HG02981 (cell line): Measurements from ENCODE around the gene MGMT.

Experiments used
- ATAC-seq: cut with Tn5 transposase; IDR thresholded peaks from one replicate; pipeline ENCODE4 v1.9.1; 2021; ENCODE audit warnings: mild to moderate bottlenecking, moderate library complexity; ENCODE audit not compliant: unreplicated experiment

Gene MGMT

DNA sequence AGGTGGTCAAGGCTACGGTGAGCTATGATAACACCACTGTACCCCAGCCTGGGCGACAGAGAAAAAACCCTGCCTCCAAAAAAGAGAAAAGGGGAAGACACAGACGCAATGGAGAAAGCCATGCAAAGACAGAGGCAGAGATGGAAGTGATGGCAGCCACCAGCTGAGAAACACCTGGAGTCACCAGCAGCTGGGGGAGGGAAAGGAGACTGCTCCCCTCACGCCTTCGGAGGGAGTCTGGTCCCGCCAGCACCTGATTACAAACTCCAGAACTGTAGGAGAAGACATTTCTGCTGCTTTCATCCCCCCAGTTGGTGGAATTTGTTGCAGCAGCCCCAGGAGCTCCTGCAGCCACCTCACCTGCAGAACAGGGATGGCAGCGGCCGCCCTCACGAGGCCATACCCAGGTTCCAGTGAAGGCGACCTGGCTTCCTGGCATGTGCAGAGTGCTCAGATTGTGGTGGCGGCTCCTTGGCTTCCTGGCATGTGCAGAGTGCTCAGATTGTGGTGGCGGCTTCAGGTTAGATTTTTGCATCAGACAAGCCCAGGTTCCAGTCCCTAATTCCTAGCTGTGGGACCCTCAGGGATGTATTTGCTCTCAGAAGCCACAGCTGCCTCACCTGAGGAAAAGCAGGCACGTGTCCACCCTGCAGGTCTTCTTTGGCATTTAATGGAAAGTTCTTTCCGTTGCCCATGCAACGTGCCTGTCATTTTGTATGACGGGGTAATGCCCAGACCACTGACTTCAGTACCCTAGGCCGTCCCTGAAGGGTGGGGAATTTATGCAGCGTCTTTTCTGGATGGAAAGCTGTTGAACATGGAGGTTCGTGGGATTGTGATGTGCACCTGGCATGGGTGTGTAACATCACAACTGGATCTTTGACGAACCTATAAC is 314.1 kb downstream of the MGMT start:
- no peak for ATAC-seq

DNA sequence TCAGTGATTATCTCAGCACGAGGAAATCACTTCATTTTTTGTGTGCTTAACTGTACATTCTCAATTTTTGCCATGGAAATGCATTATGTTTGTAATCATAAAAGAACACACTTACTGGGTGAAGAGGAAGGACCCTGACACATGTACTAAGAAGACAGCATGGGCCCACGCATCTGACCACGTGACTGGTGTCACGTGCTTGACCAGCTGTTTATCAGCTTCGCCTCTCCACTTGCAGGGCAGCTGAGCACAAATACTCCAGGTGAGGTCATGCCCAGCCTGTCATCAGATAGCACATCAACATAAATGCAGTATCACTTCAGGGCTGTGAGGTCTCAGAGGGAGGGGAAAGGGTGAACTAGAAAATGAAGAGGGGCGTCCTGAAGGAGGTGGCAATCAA is 317.2 kb downstream of the MGMT start:
- ATAC-seq: no peak

DNA sequence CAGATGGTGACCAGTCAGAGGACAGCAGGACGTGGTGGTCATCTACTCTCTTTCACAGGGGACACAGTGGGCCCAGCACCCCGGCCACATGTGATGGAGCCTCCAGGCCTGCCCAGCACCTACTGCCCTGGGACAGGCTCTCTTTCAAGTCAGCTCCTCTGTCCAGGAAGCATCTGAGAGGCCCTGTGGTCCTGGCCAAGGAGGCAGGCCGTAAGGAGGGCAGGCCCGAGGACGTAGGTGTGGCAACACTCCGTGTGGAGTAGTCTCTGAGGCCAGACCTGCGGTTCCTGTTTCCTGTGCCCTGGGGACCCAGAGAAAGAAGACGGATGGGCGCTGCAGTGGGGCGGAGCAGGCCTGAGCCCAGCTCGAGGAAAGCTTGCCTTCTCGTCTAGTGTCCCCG is 317.9 kb downstream of the MGMT start:
- no peak for ATAC-seq

GRCh38 chr10:129785536-129785981 is 318.5 kb downstream of the MGMT start:
- ATAC-seq: no peak

- no peak for ATAC-seq
These were observed 319.2 kb downstream of the MGMT start for GRCh38 chr10:129786216-129786615.

DNA sequence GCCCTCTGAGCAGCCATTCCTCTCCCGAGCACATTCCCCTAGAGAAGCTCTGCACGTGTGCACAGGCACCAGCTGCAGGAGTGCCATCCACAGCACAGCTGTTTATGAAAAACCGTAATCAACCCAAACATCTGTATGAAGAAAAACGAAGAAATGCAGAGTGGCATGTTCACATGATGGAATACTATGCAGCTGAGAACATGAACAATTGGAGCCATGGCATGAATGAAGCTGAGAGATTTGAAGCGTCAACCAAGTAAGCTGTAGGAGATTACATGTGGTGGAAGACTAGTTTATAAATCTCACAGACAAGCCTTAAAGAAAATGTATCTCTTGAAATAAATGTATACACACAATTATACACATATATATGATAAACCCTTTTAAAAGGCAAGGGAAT is 320.5 kb downstream of the MGMT start:
- no peak for ATAC-seq

DNA sequence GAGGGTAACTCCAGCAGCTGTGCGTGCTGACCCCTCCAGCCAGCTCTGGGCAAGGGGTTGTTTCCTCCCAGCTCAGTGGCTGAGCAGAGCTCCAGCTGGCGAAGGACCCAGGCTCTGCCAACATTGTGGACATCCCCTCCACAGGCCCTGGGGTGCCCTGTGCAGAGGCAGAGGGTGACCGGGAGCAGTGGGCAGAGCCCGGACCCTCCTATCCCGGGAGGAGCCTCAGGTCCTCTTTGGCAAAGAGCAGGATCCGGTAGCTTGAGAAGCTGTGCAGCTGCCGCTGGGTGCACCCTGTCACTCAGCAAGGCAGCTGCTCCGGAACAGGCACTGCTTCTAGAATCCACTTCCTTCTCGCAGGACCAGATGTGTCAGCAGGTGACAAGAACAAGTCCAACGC is 321.2 kb downstream of the MGMT start:
- ATAC-seq: no peak

- ATAC-seq: no peak
These were observed 323.8 kb downstream of the MGMT start for GRCh38 chr10:129790715-129791446.

- ATAC-seq: no peak
These were observed 325.1 kb downstream of the MGMT start for GRCh38 chr10:129792141-129792540.

DNA sequence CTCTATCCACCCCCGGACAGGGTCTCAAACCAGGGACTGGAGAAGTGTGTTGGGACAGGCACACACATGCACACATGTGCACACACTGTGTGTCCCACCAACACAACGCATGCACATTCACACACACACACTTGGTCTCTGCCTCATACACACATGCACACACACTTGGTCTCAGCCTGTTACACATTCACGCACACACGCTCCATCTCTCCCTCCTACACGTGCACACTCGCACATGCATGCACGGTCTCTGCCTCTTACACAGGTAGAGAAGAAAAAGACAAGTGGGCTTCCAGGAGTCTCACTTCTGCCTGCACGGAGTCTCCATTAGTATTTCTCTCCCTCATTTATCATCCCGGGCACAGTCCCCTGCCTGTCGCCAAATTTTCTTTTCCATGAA is 325.8 kb downstream of the MGMT start:
- no peak for ATAC-seq

- ATAC-seq: no peak
These were observed 326.4 kb downstream of the MGMT start for GRCh38 chr10:129793479-129793878.

GRCh38 chr10:129793996-129794395 is 327.0 kb downstream of the MGMT start:
- no peak for ATAC-seq

DNA sequence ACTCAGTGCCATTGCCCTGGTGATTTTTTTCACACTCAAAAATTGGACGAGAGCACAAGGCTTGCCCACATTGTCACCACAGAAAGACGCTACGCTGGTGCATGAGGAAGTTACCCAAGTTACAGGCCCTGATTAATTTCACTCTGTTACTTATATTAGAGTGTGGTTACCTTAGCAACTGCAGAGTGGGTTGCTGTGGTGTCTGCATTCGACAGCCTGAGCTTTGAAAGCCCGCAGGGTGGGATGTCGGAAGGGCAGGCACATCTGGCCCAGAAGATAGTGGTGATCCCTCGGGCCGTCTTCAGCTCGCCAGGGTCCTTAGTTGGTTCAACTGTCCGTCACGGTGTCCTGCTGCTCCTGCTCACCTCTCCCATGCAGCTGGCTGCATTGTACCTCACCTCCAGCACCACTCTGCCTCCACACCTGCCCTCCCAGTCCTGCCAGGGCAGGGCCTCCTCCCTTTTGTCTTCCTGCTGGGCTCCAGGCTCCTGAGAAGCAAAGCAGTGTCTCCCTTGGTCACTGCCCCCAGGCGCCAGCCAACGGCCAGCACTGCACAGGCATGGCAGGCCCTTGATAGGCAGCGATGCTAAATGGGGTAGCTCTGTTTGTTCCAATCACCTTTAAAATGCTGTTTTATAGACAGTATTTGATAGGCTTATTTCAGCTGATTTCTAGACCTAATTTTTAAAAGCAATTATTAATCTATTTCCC is 329.8 kb downstream of the MGMT start:
- no peak for ATAC-seq

DNA sequence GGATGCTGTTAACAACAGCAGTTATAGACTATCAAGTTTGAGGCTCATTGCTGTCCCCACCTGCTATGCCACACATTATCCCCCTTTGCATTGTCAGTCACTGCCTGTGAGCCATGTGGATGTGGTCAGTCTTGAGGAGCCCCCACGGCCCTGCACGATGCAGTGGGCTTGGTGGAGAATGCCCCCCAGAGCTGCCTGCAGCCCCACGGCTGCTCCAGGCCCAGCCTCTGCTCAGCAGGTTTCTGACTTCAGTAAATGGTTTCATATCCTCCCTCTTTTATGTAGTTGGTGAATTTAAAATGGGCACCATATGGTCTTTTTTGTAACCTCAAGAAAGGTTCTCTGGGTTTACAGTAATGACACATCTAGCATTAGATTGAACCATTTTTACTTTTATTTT is 332.9 kb downstream of the MGMT start:
- no peak for ATAC-seq

DNA sequence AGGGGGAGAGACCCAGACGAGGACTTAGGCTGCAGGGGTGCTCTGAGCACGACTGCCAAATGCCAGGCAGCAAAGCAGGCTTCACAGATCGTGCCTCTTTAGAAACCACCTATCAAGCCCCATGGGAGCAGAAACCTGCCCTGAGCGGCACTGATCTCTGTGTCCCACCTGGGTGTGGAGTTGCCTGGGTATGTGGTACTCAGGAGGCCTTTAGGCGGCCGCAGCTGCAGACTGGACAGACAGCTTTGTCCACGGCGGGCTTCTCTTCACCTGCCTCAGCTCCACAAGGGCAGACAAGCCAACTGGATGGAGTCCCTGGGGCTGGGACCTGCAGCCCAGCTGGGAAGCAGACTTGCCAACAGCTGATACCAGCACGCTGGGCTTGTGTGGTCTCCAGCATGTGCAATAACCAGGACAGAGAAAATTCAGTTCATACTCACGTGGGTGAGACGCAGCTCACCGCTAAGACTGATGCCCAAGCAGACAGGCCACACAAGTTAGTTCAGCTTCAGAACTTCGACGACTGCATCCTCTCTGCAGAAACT is 333.8 kb downstream of the MGMT start:
- no peak for ATAC-seq

DNA sequence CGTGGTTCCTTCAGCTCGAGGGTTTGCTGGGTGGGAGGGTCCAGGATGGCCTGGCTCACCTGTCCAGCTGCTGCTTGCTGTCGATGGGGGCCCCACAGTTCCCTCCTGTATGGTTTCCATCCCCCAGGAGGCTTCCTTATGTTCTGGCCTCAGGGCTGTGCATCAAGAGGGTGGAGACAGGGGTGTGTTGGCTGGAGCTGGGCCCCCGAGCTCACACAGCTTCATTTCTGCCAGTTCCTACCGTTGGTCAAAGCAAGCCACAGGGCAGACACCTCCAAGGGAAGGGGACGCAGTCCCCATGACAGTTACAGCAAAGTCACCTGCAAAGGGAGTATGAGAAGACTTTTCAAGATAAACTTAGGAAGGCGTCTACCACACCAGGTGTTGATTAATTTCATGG is 340.2 kb downstream of the MGMT start:
- ATAC-seq: no peak

- no peak for ATAC-seq
These were observed 341.3 kb downstream of the MGMT start for GRCh38 chr10:129808092-129808983.

DNA sequence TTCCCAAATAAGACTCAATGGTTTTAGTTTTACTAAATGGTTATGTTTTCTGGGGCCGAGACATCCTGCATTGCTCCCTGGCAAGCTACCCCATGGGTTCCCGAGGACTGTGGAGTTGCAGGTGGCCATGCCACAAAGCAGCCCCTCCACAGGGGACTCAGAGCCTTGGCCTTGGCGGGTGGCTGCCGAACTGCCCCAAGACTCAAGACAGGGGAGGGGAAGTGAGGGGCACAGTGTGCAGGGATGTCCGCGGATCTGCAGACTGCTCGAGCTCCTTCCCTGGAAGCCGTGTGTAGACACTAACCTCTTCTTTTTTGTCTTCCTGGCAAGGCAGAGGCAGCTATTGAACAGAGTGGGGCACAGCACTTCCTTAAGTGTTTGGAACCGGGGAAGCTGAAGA is 342.4 kb downstream of the MGMT start:
- no peak for ATAC-seq

DNA sequence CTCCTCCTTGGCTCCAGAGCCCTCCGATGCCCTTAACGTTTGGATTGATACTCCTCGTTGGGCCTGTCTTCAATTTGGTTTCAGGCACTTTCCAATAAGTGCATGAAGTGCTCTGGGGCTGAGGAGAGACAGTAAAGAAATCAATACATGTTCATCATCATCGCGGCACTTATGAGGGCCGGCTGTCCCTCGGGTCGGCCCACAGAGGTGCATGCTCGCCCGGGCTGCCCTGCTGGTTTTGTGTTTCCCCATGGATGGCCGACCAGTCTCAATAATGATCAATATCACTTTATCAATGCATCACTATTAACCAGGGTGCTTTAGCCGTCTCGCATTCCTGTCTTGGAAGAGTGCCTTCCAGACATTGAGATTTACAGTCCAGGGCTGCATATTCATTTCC is 342.8 kb downstream of the MGMT start:
- no peak for ATAC-seq

- no peak for ATAC-seq
These were observed 344.2 kb downstream of the MGMT start for GRCh38 chr10:129811208-129811607.
